HG03025 (cell line): ENCODE results near the gene DBH.
"Not testable (repeated sequence)": the region's sequence is repeated elsewhere in the genome, so short reads cannot be mapped to it uniquely, and the experiment has no call there.

Experiments used
- ATAC-seq: cut with Tn5 transposase; IDR thresholded peaks from one replicate; pipeline ENCODE4 v1.9.1; 2021; ENCODE audit warnings: mild to moderate bottlenecking, moderate library complexity; ENCODE audit not compliant: unreplicated experiment, low FRiP score

The DBH gene

DNA sequence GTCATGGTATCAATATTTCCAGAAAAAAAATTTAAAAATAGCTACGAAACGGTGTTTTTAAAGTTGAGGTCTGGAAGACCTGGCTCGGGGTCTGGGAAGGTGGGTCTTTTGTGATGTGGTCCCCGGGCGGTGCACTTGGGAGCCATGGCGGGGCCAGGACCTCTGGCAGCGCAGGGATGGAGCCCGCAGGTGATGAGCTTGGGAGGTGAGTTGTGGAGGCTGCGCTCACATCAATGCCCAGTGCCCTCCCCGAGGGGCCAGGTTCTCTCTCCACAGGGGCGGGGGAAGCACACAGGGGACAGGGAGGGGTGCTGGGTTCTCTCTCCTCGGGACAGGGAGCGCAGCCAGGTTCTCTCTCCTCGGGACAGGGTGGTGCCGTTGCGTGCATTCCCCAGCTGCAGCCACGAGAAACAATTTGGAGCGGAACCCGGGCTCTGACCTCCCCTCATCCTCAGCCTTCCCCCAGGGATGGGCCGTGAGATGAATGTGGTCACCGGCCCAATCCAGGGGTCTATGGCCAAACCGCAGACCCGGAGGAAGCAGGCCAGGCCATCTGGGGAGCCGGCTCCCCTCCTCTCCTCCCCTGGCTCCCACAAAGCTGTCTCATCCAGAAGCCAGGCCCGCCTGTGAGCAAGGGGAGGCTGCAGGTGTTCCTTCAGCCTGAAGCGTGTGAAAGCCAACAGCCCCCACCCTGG lies 25.8 kb downstream of the DBH start:
- no peak for ATAC-seq

DNA sequence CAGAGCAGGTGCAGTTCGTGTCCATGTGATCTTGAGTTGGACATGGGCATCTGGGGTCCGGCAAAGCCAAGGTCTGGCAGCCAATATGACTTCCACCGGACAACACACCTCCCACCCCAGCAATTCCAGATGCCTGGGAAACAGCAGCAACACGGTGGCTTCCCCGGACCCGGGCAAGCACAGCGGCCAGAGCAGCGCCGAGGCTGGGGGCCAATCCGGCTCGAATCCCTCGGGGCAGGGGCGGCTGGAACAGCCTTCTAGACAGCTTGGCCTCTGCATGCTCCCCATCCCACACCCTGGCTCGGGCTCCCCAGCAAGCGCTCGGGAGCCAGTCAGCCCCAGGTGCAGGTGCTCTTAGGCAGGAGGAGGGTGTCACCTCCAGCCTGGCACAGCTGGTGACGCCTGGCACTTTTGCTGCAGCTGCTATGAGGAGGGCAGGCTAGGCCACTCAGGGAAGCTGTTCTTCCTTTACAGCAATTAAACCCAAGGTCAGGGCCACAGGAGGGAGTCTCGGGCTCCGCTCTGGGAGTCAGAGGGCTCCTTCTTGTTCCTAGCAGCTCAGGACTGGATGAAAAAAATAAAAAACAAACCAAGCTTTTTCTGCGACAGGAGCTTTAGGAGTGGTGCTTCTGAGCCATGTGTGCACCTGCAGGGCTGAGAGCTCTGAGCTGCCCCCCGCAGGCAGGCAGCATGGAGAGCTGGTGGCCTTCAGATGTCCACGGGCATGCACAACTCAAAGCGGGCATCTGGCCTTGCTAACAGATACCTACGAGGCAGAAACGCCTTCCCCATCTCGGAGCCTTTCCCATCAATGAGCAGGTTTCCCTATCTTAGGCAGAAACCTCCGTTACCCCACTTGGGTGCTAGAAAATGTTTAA lies 28.2 kb downstream of the DBH start:
- no peak for ATAC-seq

DNA sequence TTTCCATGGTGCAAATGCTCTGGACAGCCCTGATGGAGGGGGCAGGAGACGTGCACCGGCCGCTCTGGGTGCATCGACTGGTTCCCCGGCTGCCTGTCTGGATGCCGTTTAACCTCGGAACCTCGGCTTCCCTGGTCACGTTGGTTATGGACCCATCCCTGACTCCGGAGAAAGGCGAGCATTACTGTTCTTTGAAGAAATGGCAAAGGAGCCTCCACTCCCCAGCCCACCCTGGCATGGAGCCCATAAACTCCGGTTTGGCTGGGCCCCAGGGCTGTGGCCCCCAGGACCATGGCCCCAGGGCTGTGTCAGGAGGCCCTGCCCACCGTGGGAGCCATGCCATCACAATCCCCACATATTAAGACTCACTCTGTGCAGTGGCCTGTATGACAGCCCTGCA lies 28.9 kb downstream of the DBH start:
- no peak for ATAC-seq

DNA sequence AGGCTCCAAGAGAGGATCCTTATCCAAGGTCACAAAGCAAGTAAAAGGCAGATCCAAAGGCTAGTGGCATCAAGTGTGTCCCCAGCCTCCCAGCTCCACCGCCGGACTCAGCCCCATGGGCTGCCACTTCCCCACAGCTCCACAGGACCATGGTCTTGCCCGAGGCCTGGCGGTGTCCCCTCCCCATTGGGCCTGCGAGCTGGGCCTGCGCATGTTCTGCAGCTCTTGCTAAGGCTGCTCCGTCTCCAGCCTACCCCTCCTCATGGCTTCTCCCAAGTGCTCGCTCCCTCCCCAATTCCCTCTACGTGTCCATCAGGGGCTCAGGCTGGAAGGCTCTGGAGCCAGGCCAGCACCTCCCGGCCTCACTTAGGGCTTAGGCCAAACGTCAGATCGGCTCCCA lies 29.4 kb downstream of the DBH start:
- no peak for ATAC-seq

DNA sequence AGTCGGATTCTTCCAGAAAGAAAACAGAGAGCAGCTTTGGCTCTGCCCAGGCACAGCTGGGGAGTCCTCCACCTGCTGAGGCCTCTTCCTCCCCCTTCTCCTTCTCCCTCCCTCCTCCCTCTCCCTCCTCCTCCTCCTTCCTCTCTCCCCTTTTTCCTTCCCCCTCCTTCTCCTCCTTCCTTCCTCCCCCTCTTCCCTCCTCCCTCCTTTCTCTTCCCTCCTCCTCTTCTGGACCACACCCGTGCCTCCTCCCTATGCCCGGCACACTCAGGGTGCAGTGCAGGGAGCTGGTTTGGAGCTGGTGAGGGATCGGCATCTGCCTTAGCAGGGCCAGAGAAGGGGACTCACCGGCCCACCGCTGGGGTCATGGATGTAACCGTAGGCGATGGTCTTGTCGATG lies 30.2 kb downstream of the DBH start:
- no peak for ATAC-seq

DNA sequence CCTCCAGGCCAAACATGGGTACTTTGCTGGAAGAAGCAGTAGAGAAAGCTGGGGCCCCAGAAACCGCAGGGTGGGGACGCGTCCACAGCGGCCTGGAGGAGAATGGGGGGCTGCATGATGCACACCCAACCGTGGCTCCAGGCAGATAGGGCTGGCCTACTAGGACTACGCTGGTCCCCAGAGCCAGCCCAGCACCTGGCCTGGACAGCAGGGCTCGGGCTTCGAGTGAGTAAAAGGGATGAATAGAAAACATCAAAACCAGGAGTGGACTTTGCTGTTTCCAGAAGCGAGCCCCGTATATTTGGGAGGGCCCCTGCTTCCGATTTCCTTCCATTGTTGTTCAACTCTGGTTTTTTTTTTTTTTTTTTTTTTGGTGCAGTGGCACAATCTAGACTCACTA lies 30.7 kb downstream of the DBH start:
- no peak for ATAC-seq

DNA sequence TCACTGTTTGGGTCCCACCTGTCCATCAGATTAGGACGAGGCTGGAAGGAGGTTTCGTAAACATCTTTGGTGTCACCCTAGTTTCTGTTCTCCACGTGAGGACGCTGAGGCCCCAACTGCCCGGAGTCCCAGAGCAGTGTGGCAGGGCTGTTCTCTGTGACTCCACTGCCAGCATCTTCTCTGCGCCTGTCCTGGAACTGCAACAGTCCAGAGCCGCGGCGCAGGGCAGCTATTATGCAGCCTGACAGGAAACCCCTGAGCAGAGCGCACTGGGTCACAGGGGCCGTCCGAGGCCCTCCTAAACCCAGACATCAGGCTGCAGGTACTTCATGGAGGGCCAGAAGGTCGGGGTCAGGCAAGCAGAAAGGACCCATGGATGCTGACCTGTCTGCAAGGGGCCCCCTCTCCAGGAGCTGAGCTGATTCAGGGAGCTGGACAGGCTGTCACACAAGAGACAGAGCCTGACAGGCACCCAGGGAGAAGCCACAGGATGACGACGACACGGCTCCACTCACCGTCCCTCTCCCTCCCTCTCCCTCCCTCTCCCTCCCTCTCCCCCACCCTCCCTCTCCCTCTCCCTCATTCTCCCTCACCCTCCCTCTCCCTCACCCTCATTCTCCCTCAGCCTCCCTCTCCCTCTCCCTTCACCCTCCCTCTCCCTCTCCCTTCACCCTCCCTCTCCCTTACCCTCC lies 31.7 kb downstream of the DBH start:
- ATAC-seq = no peak

DNA sequence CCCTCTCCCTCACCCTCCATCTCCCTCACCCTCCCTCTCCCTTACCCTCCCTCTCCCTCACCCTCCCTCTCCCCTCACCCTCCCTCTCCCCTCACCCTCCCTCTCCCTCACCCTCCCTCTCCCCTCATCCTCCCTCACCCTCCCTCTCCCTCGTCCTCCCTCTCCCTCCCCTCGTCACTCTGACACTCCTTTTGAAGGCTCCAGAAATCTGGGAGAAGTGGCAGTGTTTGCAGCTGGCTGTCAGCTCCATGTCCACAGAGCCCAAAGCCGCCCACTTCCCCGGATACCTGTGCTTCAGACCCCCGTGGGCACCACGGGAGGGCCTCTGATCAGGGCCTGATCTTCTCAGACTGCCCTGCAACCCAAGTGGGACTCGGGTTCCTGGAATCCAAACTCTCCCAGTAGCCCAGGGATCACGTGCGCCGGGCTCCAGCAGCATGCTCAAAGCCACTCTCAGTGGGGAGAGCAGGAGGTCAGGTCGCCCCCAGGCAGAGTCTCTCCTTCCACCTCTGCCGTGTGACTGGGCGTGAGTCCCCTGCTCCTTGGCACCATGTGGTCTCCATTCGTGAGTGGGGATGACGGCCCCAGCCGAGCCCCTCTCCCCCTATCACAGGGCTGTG lies 33.1 kb downstream of the DBH start:
- no peak for ATAC-seq

DNA sequence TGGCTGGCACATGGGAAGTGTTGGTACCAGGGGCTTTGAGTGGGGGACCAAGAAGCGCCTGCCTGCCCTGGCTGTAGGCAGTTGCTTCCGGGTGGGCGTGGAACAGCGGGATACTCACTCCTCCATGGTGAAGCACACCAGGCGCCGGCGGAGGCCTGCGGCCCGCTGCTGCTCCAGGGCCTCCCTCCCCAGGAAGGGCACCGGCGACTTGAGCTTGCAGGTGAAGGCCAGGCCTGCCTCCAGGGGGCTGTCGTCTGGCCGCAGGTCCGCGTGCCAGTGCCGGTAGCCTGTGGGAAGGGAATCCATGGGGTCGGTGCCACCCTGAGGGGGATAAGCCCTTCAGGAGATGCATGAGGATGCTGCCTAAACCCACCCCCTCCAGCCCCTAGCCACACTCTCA lies 34.3 kb downstream of the DBH start:
- no peak for ATAC-seq

DNA sequence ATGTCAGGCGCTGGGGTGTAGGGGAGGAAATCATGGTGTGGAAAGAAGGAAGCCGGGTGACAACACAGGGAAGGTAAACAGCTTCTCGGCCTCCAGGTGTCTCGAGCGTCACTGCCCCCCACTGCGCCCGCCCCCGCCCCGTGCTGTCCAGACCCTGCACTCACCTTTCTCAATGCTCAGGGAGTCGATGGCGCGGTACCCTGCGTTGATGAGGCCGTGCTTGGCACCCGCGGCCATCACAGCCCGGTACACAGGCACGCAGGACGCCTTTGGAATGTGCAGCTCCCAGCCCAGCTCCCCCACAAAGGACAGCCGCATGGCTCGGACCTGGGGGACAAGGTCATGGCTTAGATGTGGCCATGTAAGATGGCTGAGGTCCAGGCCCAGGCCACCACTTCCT lies 35.2 kb downstream of the DBH start:
- no peak for ATAC-seq

DNA sequence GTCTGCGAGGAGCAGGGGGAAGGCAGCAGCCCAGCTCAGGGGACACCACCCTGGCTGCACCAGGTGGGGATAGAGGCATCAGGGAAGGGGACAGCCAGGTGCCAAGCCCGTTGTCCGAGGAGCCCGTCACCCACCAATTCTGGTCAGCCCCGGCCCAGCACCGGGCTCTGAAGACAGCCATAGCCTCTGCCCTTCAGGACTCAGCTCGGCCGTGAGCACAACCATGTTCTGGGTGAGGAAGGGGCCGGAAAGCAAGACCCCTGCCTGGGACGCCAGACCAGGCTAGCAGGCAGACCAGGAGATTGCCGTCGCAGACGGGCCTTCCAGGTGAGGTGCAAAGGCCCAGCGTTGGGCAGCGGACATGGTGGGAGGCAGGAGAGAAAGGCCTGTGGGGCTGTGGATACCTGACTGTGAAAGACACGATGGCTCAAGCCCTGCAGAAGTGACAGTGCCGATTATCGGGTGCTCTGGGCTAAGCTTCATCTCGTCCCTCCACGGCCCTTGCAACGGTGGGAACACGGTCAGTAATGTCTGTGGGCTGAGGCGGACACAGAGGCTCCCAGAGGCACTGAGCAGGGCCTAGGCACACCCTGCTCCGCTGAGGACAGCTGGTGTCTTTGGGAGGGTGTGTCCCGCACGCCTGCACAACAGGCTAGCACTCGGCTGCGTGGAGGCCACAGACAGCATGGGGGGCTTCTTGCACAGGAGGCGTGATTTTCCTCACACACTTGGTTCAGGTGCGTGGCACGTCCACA lies 36.5 kb downstream of the DBH start:
- no peak for ATAC-seq

DNA sequence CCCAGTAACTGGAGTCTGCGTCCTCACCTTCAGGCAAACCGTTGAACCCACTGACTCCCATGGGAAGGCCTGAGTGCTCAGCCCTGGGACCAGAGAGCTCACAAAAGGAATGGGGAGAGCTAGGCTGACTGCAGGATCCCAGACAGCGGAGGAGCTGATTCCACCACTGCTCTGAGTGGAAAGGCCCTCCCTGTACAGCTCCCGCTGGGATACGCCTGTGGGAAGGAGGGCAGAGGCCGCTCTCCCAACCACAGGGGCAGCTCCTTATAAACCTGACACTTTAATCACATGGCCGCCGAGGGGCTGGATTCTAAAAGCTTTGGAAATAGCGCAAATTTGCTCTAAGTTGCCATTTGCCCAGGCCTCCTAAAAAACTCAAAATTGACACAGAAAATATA lies 37.1 kb downstream of the DBH start:
- no peak for ATAC-seq

DNA sequence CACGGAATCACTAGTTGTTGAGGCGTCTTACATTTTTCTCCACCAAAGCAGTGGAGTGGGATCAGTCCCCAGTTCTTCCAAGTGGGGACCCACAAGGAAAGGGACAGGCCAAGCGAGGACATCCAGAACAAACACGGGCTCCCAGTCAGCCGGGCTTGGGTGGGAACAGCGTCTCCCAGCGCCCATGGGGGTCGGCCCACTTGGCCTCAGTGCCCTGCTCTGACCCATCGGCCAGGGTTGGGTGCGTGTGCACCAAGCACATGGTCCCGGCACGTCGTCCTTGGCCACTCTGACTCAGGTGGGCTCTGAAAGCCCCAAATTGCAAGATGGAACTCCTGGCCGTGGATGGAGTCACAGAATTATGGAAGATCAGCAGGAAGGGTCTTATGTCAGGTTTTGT lies 37.9 kb downstream of the DBH start:
- ATAC-seq = no peak

DNA sequence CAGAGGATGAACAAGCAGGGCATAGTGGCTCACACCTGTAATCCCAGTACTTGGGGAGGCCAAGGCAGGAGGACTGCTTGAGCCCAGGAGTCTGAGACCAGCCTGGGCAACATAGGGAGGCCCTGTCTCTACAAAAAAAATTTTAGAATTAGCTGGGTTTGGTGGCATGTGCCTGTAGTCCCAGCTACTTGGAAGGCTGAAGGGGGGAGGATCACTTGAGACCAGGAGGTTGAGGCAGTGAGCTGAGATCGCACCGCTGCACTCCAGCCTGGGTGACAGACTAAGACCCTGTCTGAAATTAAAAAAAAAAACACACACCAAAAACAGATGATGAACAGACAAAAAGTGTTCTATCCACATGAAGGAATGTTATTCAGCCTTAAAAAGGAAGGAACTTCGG lies 39.6 kb downstream of the DBH start:
- not testable (repeated sequence) for ATAC-seq

DNA sequence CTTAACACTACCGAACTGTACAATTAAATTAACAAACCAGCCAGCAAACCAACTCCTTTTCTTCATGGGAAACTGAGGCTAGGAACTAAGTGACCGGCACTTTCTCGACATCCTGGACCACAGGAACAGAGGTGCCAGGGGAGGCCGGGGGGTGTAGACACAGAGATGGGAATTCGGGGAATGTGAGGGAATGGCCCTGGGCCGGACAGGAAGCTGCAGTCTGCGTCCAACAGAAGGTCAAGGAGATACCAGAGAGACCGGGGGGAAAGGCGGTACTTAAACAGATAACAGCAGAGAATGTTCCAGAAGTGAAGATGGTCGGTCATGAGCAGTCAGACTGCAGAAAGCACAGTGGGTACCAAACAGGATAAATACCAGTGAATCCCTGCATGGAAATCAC lies 40.3 kb downstream of the DBH start:
- no peak for ATAC-seq

DNA sequence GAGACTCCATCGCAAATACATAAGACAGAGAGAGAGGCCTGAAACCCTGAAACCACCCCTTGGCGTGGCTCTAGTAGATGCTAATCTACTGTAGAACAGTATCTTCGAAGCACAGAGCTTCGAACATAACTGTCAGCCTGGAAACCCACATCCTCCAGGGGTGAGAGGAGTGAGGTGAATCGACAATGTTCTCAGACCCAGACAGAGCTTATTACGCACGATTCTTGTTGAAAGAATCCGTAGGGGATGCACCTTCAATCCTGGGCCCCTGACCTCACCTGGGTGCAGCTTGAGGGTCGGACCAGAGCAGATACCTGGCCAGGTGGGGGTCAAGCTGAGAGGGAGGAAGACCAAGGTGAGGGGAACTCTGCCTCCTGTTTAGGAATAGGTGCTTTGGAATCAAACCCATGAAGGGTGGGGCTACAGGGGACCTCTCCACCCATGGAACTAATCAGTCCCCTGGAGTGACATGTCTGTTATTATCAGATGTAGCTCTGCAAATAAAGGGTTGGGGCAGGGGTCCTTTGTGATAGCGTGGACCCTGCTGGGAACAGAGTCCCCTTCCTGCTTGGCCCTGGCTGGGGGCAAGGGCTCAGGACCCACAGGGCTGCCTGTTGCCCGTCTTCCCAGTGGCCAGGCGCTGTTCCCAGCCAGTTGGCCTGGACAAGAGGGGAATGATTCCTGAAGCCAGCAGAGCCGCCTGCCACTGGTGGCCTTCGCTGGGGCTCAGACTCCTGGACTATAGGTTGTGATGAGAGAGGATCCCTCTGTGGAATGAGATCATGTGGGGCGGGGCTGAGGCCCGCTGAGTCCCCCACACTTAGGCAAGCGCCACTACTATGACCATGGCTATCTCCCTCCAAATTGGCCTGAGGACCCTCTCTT lies 41.2 kb downstream of the DBH start:
- ATAC-seq = no peak

DNA sequence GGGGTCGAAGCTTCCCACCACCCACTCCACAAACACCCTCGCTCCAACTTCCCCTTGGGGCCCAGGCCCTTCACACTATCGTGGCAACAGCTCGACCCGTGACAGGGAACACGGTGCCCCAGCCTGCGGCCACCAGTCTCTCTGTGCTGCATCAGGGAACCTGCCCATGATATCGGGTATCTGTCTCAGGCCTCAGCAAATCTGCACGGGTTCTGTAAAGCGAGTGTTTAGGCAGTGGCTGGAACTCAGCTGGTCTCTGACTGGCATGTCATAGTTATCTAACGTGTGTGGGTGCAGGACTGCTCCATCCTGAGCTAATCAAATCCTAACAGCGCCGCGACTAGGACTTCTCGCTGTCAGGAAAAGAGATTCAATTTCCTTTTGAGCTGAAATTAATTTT lies 42.9 kb downstream of the DBH start:
- ATAC-seq = no peak

DNA sequence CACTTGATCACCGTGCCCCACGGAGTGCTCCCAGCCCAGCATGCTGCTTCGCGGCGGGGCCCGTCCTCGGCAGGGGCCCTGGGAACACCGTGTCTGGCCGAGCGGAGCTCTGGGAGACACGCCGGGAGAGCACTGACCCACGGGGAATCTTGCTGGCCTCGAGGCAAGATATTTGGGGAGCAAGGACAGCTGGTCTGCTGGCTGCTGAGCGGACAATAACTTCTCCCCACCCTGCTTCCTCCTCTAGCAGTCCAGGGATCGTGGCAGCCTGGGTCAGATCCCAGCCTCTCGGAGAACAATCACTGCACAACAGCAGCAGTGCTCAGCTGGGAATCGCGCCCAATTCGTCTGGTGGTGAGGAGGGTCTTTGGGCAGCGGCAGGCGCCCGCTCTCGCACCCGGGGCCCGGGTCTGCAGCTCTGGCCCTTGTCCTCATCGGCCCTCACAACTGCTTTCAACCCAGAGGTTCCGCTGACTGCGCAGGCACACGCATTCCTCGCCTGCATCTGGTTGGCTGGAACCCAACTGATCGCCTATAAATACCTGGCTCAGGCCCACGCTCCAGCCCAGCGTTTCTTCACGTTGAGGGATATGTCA lies 43.4 kb downstream of the DBH start:
- ATAC-seq = no peak
